ENCODE results near the gene BATF3. TPM values are rescaled to one million over a fixed set of nuclear protein-coding genes. Genes with fewer than 3 reads are reported as not detected.

BATF3 gene
- total RNA-seq, 1 experiment from 2014 or later = 1.3 TPM

GRCh38 chr1:212638492-212639151 is 61.0 kb downstream of the BATF3 start:
- no TSS peak for BruUV-seq (replicated peaks)
- no peaks in the 10 kb centered on the region for H3K4me1 ChIP-seq (replicated peaks; ENCODE audit: insufficient read depth)
- H3K4me2 ChIP-seq = no peak overlapping the region
- CTCF ChIA-PET = interaction anchor here (0.6 kb wide), 1 partner anchor 19 kb away, joined by 3 read pairs; no protein-coding TSS in a partner anchor
- H2AFZ ChIP-seq = no peak overlapping the region
- DNase-seq = no peak
- peaks cover 30% of the 10 kb centered on the region for H3K27me3 ChIP-seq (ENCODE audit: insufficient read depth, low read depth)
- no peaks in the 10 kb centered on the region for H3K79me2 ChIP-seq (ENCODE audit: low read depth)
- no peak overlapping the region for H3K27ac ChIP-seq
- H4K20me1 ChIP-seq (ENCODE audit: insufficient read depth) = no peaks in the 10 kb centered on the region
- no peaks in the 10 kb centered on the region for H3K9me3 ChIP-seq (ENCODE audit: insufficient read depth, low read depth)
- TF ChIP-seq EZH2 (IDR thresholded peaks at IDR 0.05; ENCODE audit: low read depth) (no peak), CTCF (conservative IDR thresholded peaks at IDR 0.05) (no peak)
- POLR2A ChIA-PET (ENCODE audit: unreplicated experiment) = no interaction called here
- no peaks in the 10 kb centered on the region for H3K9me2 ChIP-seq (ENCODE audit: insufficient read depth)
- intact Hi-C loops (cut with micrococcal nuclease; ENCODE audit: unreplicated experiment) = no loop called here
- H3K36me3 ChIP-seq (ENCODE audit: low read depth) = no peaks in the 10 kb centered on the region
- H3F3A ChIP-seq (ENCODE audit: insufficient read depth, low read depth) = no peaks in the 10 kb centered on the region
- no peak overlapping the region for H3K4me3 ChIP-seq

DNA sequence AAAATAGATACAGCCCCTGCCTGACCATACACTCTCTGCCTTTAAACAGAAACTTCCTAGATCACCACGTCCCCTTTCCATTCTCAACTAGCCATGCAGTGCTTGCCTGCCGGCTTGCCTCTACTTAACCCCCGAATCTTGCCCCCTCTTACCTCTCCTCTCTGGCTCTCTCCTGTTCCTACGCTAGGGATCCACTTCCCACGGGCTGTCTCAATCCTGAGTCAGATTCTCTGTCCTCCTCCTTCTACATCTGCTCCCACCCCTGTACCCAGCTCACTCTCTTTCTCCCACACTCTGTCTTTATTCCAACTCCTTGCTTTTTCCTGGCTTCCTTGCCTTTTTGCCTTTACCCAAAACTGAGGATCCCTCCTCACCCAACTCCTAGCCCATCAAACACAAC is 61.7 kb downstream of the BATF3 start:
- BruUV-seq (replicated peaks) = no TSS peak
- no peak for DNase-seq
- no peaks in the 10 kb centered on the region for H3K4me1 ChIP-seq (replicated peaks; ENCODE audit: insufficient read depth)
- no peaks in the 10 kb centered on the region for H3K36me3 ChIP-seq (ENCODE audit: low read depth)
- no peaks in the 10 kb centered on the region for H4K20me1 ChIP-seq (ENCODE audit: insufficient read depth)
- intact Hi-C loops (cut with micrococcal nuclease; ENCODE audit: unreplicated experiment) = no loop called here
- no peak overlapping the region for H3K4me2 ChIP-seq
- no peak overlapping the region for H3K4me3 ChIP-seq
- H3K27me3 ChIP-seq (ENCODE audit: insufficient read depth, low read depth) = peaks cover 30% of the 10 kb centered on the region
- ChIA-PET POLR2A (ENCODE audit: unreplicated experiment) (no interaction called here), CTCF (no interaction called here)
- H3K9me2 ChIP-seq (ENCODE audit: insufficient read depth) = no peaks in the 10 kb centered on the region
- H3K9me3 ChIP-seq (ENCODE audit: insufficient read depth, low read depth) = no peaks in the 10 kb centered on the region
- H3F3A ChIP-seq (ENCODE audit: insufficient read depth, low read depth) = no peaks in the 10 kb centered on the region
- TF ChIP-seq EZH2 (IDR thresholded peaks at IDR 0.05; ENCODE audit: low read depth) (no peak), CTCF (conservative IDR thresholded peaks at IDR 0.05) (no peak)
- H2AFZ ChIP-seq = no peak overlapping the region
- H3K27ac ChIP-seq = no peak overlapping the region
- no peaks in the 10 kb centered on the region for H3K79me2 ChIP-seq (ENCODE audit: low read depth)

Other genes starting within 250 kb of the BATF3 start
- gene ATF3, start 91.1 kb downstream of the BATF3 start, total RNA-seq (2021) = 10.2 and 10.8 TPM in 2 replicates
- 28.9 and 32.4 TPM in 2 replicates for gene NSL1, start 91.9 kb upstream of the BATF3 start, total RNA-seq (2021)
- 10.2 and 12.3 TPM in 2 replicates for gene TATDN3, start 92.1 kb upstream of the BATF3 start, total RNA-seq (2021)
- not detected in 2 replicates for gene SPATA45, start 147.8 kb upstream of the BATF3 start, total RNA-seq (2021)
- gene FLVCR1, start 158.4 kb upstream of the BATF3 start, total RNA-seq (2021) = 5.5 and 13.1 TPM in 2 replicates